K562 (cell line): ENCODE results near the gene ASB4.

ENCODE experiments used
- ARID2 ChIP-seq: fragments of 450-650 bp; IDR thresholded peaks from 2 replicates; pipeline ENCODE4 v1.6.1; 2017; ENCODE audit warnings: antibody characterized with exemption, mild to moderate bottlenecking
- ETV6 ChIP-seq, 3 experiments: fragments of 150-350 bp in 1 of 3; sonication (generic) in 1 of 3; formaldehyde crosslinking in 1 of 3; IDR thresholded peaks; 2 replicates each; pipeline versions ENCODE4 v1.6.1 to v1.8.0; 2014 to 2022; ENCODE audit warnings: borderline replicate concordance in 2 of 3, low read depth in 2 of 3, antibody characterized with exemption in 1 of 3, low read length in 1 of 3, mild to moderate bottlenecking in 1 of 3, missing genetic modification reagents in 1 of 3
- LCOR ChIP-seq: sonication (generic); formaldehyde crosslinking; IDR thresholded peaks from 2 replicates; pipeline ENCODE4 v1.8.0; 2022; ENCODE audit warnings: mild to moderate bottlenecking, missing genetic modification reagents
- NCOA6 ChIP-seq: fragments of 450-650 bp; IDR thresholded peaks from 2 replicates; pipeline ENCODE4 v1.6.1; 2017; ENCODE audit warnings: mild to moderate bottlenecking
- NRF1 ChIP-seq, 2 experiments: fragments of 450-650 bp; IDR thresholded peaks in 1 of 2; conservative IDR thresholded peaks in 1 of 2; 2 replicates each; pipeline ENCODE4 v1.6.1; 2014; ENCODE audit warnings: mild to moderate bottlenecking in 2 of 2
- PCBP2 ChIP-seq: fragments of 200-400 bp; formaldehyde crosslinking; IDR thresholded peaks from 2 replicates; pipeline ENCODE4 v1.6.1; 2018; ENCODE audit warnings: low read length, low read depth, mild to moderate bottlenecking, moderate library complexity; ENCODE audit not compliant: poor library complexity, severe bottlenecking
- POLR2A ChIP-seq: fragments of 450-650 bp; conservative IDR thresholded peaks from 2 replicates; pipeline ENCODE4 v1.6.1; 2016
- SP1 ChIP-seq: sonication (generic); formaldehyde crosslinking; IDR thresholded peaks from 2 replicates; pipeline ENCODE4 v1.8.1; 2022; ENCODE audit warnings: mild to moderate bottlenecking, missing genetic modification reagents
- ZNF134 ChIP-seq: fragments of 250-450 bp; sonication (Bioruptor Pico); conservative IDR thresholded peaks from 2 replicates; pipeline ENCODE4 v1.4.0; 2020
- ZNF143 ChIP-seq: sonication (generic); formaldehyde crosslinking; IDR thresholded peaks from 2 replicates; pipeline ENCODE4 v1.9.0; 2022; ENCODE audit warnings: mild to moderate bottlenecking, missing genetic modification reagents
- TF ChIP-seq, protein P1 (sequence below), 2 experiments: fragments of 200-800 bp in 1 of 2; sonication (Bioruptor generic) in 1 of 2; sonication (generic) in 1 of 2; formaldehyde crosslinking in 1 of 2; IDR thresholded peaks in 1 of 2; conservative IDR thresholded peaks in 1 of 2; 2 replicates each; pipeline versions ENCODE4 v1.5.0 to v1.6.1; 2016 to 2020; ENCODE audit warnings: missing compliant biosample characterization in 1 of 2, missing genetic modification characterization in 1 of 2, missing genetic modification reagents in 1 of 2

- TF ChIP-seq SP1 (CRISPR knock-in tag) (no peak), NCOA6 (no peak), POLR2A (no peak), ARID2 (no peak), ZNF134 (no peak), LCOR (no peak), NRF1 (conservative IDR thresholded peaks at IDR 0.05 in 1 of 2, IDR thresholded peaks at IDR 0.05 in 1 of 2) (no peak), PCBP2 (no peak), ZNF143 (CRISPR knock-in tag) (no peak), ETV6 (IDR thresholded peaks at IDR 0.05; ENCODE audit: borderline replicate concordance in 1 of 2, low read depth in 2 of 2, low read length in 1 of 2) (no peak), ETV6 (CRISPR knock-in tag; IDR thresholded peaks at IDR 0.05; ENCODE audit: borderline replicate concordance) (no peak)
- TF ChIP-seq, protein P1, sequence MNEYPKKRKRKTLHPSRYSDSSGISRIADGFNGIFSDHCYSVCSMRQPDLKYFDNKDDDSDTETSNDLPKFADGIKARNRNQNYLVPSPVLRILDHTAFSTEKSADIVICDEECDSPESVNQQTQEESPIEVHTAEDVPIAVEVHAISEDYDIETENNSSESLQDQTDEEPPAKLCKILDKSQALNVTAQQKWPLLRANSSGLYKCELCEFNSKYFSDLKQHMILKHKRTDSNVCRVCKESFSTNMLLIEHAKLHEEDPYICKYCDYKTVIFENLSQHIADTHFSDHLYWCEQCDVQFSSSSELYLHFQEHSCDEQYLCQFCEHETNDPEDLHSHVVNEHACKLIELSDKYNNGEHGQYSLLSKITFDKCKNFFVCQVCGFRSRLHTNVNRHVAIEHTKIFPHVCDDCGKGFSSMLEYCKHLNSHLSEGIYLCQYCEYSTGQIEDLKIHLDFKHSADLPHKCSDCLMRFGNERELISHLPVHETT (CRISPR knock-in tag; conservative IDR thresholded peaks at IDR 0.05 in 1 of 2, IDR thresholded peaks at IDR 0.05 in 1 of 2) = no peak
Observed at GRCh38 chr7:95577137-95577536, 91.4 kb downstream of the ASB4 start.
